ENCODE results near the gene OSBPL7. TPM values are rescaled to one million over a fixed set of nuclear protein-coding genes. Genes with fewer than 3 reads are reported as not detected.
A peak's percentile ranks its signal among the peaks of the same experiment; 100 is the strongest.

The OSBPL7 gene
- total and polyA plus RNA-seq, 2 of the 4 experiments (the other 2 are of a cell fraction): 5.2 to 14.5 TPM

- POLR2A ChIA-PET (ENCODE audit: unreplicated experiment): no interaction called here
- in situ Hi-C loops (cut with MboI; ENCODE audit: low sequenced_read_pairs): no loop called here
Observed at GRCh38 chr17:47820033-47820789, 1.4 kb downstream of the OSBPL7 start.

More at GRCh38 chr17:47820033-47820789, 1.4 kb downstream of the OSBPL7 start:
- CTCF ChIA-PET: no interaction called here
- no peak overlapping the region for H3K56ac ChIP-seq (ENCODE audit: extremely low read depth, insufficient read depth, low read length)
- no peak overlapping the region for H2AK5ac ChIP-seq (ENCODE audit: low read depth, low read length)
- dilution Hi-C loops (cut with HindIII; ENCODE audit: low sequenced_read_pairs, unreplicated experiment) (no loop called here), intact Hi-C loops (cut with micrococcal nuclease) (no loop called here)
- peaks cover 0 to 17% of the 10 kb centered on the region in 2 experiments; a peak in 1 of 4 replicates for H3K79me1 ChIP-seq (ENCODE audit: low read depth in 1 of 2, low read length in 2 of 2)
- no peak overlapping the region for H3K23ac ChIP-seq (ENCODE audit: low read depth, low read length)
- H4K20me1 ChIP-seq (ENCODE audit: insufficient read depth, low read length): no peaks in the 10 kb centered on the region
- no peak overlapping the region for H4K91ac ChIP-seq (ENCODE audit: insufficient read depth, low read depth, low read length)
- H2BK20ac ChIP-seq (ENCODE audit: low read depth, low read length): no peak overlapping the region
- H3K9me1 ChIP-seq (ENCODE audit: insufficient read depth, low read length): 0 out of 2 replicates have a peak, but pooled peaks cover 4% of the 10 kb centered on the region
- H3K4me1 ChIP-seq (ENCODE audit: control insufficient read depth, insufficient read depth, low read length): peaks cover 11% of the 10 kb centered on the region; the same call in 1 of the 2 replicates
- no peak for DNase-seq
- H3K27ac ChIP-seq (ENCODE audit: insufficient read depth, low read length): no peak overlapping the region
- no peak overlapping the region for H3K14ac ChIP-seq (replicated peaks; ENCODE audit: low read depth, low read length)
- ATAC-seq (ENCODE audit: low read depth): no peak
- BruUV-seq (replicated peaks): no TSS peak
- H2BK15ac ChIP-seq (ENCODE audit: low read depth, low read length): no peak overlapping the region
- TF ChIP-seq RFX5 (IDR thresholded peaks at IDR 0.05; ENCODE audit: low read depth, low read length): no peak
- no peak for TF ChIP-seq CTCF (conservative IDR thresholded peaks at IDR 0.05; ENCODE audit: low read depth, low read length)
- TF ChIP-seq MAFK (IDR thresholded peaks at IDR 0.05; ENCODE audit: low read depth, low read length): no peak
- no peak for TF ChIP-seq ELK1 (IDR thresholded peaks at IDR 0.05; ENCODE audit: borderline replicate concordance, low read depth, low read length)
- no peak for TF ChIP-seq MXI1 (IDR thresholded peaks at IDR 0.05; ENCODE audit: borderline replicate concordance, low read depth, low read length)
- no peak for TF ChIP-seq FOS (IDR thresholded peaks at IDR 0.05; ENCODE audit: low read depth, low read length)
- no peak for TF ChIP-seq RCOR1 (IDR thresholded peaks at IDR 0.05; ENCODE audit: insufficient replicate concordance, low read length)
- no peak for TF ChIP-seq POLR2A (IDR thresholded peaks at IDR 0.05; ENCODE audit: low read depth, low read length)
- no peak for TF ChIP-seq SMC3 (IDR thresholded peaks at IDR 0.05; ENCODE audit: low read depth, low read length)
- no peak for TF ChIP-seq MAZ (IDR thresholded peaks at IDR 0.05; ENCODE audit: borderline replicate concordance, low read depth, low read length)
- no peak for TF ChIP-seq BHLHE40 (IDR thresholded peaks at IDR 0.05; ENCODE audit: low read depth, low read length)
- no peak for TF ChIP-seq NFE2L2 (IDR thresholded peaks at IDR 0.05; ENCODE audit: low read depth, low read length)
- TF ChIP-seq CHD1 (IDR thresholded peaks at IDR 0.05; ENCODE audit: low read depth, low read length): no peak
- no peak for TF ChIP-seq CEBPB (IDR thresholded peaks at IDR 0.05; ENCODE audit: low read depth, low read length)
- TF ChIP-seq USF2 (IDR thresholded peaks at IDR 0.05; ENCODE audit: low read depth, low read length): no peak
- TF ChIP-seq RAD21 (IDR thresholded peaks at IDR 0.05; ENCODE audit: low read length): no peak
- H2AK9ac ChIP-seq (replicated peaks; ENCODE audit: low read depth, low read length, poor library complexity): peak overlapping the region; percentile 25
- H3K27me3 ChIP-seq (ENCODE audit: control insufficient read depth, insufficient read depth, low read length): no peaks in the 10 kb centered on the region
- H3K18ac ChIP-seq (ENCODE audit: low read depth, low read length): no peak overlapping the region
- no peak overlapping the region for H2AFZ ChIP-seq (replicated peaks; ENCODE audit: low read length, poor library complexity)
- H3K4me2 ChIP-seq (ENCODE audit: low read depth, low read length): no peak overlapping the region; the same call in 1 of the 2 replicates
- H3K9ac ChIP-seq (ENCODE audit: low read depth, low read length): no peak overlapping the region
- no peak overlapping the region for H3K4me3 ChIP-seq (ENCODE audit: insufficient read depth, low read depth, low read length)
- peaks cover 48% of the 10 kb centered on the region for H3K36me3 ChIP-seq (ENCODE audit: control insufficient read depth, insufficient read depth, low read length)
- no CpG with 5 or more reads among the region's 12 CpGs for WGBS, 2 experiments (ENCODE audit: extremely low coverage in 2 of 2, insufficient read length in 1 of 2)
- no peak overlapping the region for H2BK5ac ChIP-seq (ENCODE audit: low read depth, low read length, poor library complexity, severe bottlenecking)
- H3K4ac ChIP-seq (ENCODE audit: low read depth, low read length): no peak overlapping the region
- no peaks in the 10 kb centered on the region for H3K9me3 ChIP-seq (ENCODE audit: control insufficient read depth, insufficient read depth, low read length)
- no peak overlapping the region for H4K5ac ChIP-seq (ENCODE audit: low read depth, low read length)
- H2BK120ac ChIP-seq (ENCODE audit: low read depth, low read length): no peak overlapping the region
- H4K8ac ChIP-seq (ENCODE audit: low read depth in 2 of 2, low read length in 2 of 2): no peak overlapping the region

Measured in IMR-90 (cell line).